ENCODE data around the gene MAGI1. TPM values are rescaled to one million over a fixed set of nuclear protein-coding genes. Genes with fewer than 3 reads are reported as not detected.

MAGI1 gene
- total RNA-seq, 1 experiment from 2014 or later, result 38.6 TPM

GRCh38 chr3:65379223-65379622 is 659.5 kb downstream of the MAGI1 start:
- TF ChIP-seq TCF7L2 (IDR thresholded peaks at IDR 0.05; ENCODE audit: borderline replicate concordance, extremely low read depth, insufficient read depth, insufficient read length), result no peak
- no peak for TF ChIP-seq CTCF (IDR thresholded peaks at IDR 0.05 in 2 of 3, conservative IDR thresholded peaks at IDR 0.05 in 1 of 3; ENCODE audit: borderline replicate concordance in 1 of 3, insufficient read depth in 1 of 3, low read depth in 2 of 3, low read length in 2 of 3)
- no peak for TF ChIP-seq REST (IDR thresholded peaks at IDR 0.05; ENCODE audit: low read depth)
- TF ChIP-seq CEBPB (IDR thresholded peaks at IDR 0.05; ENCODE audit: low read depth), result no peak
- no peak for TF ChIP-seq YY1 (IDR thresholded peaks at IDR 0.05; ENCODE audit: extremely low read depth, insufficient replicate concordance, low read depth, low read length)
- TF ChIP-seq SIN3A (IDR thresholded peaks at IDR 0.05; ENCODE audit: low read depth), result no peak
- TF ChIP-seq EZH2phosphoT487 (IDR thresholded peaks at IDR 0.05; ENCODE audit: borderline replicate concordance), result no peak
- TF ChIP-seq JUND (IDR thresholded peaks at IDR 0.05), result no peak
- TF ChIP-seq CBX3 (IDR thresholded peaks at IDR 0.05; ENCODE audit: low read depth), result no peak
- no peak for TF ChIP-seq RAD21 (IDR thresholded peaks at IDR 0.05; ENCODE audit: low read depth)
- no peak for TF ChIP-seq ZFX (IDR thresholded peaks at IDR 0.05)
- TF ChIP-seq SP1 (IDR thresholded peaks at IDR 0.05; ENCODE audit: low read depth), result no peak
- no peak for TF ChIP-seq EZH2 (IDR thresholded peaks at IDR 0.05)
- TF ChIP-seq ELF1 (IDR thresholded peaks at IDR 0.05; ENCODE audit: borderline replicate concordance, low read depth), result no peak
- no peak for TF ChIP-seq POLR2A (IDR thresholded peaks at IDR 0.05; ENCODE audit: borderline replicate concordance, extremely low read depth, insufficient read depth, insufficient read length)
- TF ChIP-seq, protein P1, sequence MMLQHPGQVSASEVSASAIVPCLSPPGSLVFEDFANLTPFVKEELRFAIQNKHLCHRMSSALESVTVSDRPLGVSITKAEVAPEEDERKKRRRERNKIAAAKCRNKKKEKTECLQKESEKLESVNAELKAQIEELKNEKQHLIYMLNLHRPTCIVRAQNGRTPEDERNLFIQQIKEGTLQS (IDR thresholded peaks at IDR 0.05), result no peak
- no peak for TF ChIP-seq FOSL1 (IDR thresholded peaks at IDR 0.05; ENCODE audit: low read depth)
- TF ChIP-seq, protein P2, sequence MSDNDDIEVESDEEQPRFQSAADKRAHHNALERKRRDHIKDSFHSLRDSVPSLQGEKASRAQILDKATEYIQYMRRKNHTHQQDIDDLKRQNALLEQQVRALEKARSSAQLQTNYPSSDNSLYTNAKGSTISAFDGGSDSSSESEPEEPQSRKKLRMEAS (IDR thresholded peaks at IDR 0.05), result no peak
- TF ChIP-seq SRF (IDR thresholded peaks at IDR 0.05; ENCODE audit: low read depth), result no peak
- TF ChIP-seq EGR1 (IDR thresholded peaks at IDR 0.05; ENCODE audit: low read depth), result no peak
- intact Hi-C loops (cut with micrococcal nuclease), result no loop called here
- no peak for ATAC-seq
- no TSS peak for BruUV-seq (replicated peaks)
- Histone ChIP-seq H3K79me2 (ENCODE audit: insufficient read depth, low read length) (no peaks in the 10 kb centered on the region), H3K4me3 (replicated peaks in 1 of 2; ENCODE audit: low read depth in 1 of 2, low read length in 2 of 2) (no peak overlapping the region), H3K27me3 (ENCODE audit: insufficient read depth, low read length) (no peaks in the 10 kb centered on the region), H3K4me1 (ENCODE audit: control insufficient read depth in 1 of 2, insufficient read depth in 2 of 2, low read length in 2 of 2) (no peaks in the 10 kb centered on the region), H4K20me1 (ENCODE audit: insufficient read depth) (no peaks in the 10 kb centered on the region), H3K9me2 (ENCODE audit: insufficient read depth) (no peaks in the 10 kb centered on the region), H3K4me2 (ENCODE audit: low read length) (no peak overlapping the region), H3K36me3 (ENCODE audit: control insufficient read depth in 1 of 2, insufficient read depth in 2 of 2, low read length in 2 of 2) (peaks cover 0 to 5% of the 10 kb centered on the region in 2 experiments; a peak in 1 of 4 replicates), H2AFZ (ENCODE audit: low read depth, low read length, poor library complexity, severe bottlenecking) (no peak overlapping the region), H3K9me3 (ENCODE audit: control insufficient read depth in 1 of 2, insufficient read depth in 1 of 2, low read depth in 1 of 2, low read length in 2 of 2) (no peaks in the 10 kb centered on the region), H3K27ac (ENCODE audit: low read depth, low read length) (no peak overlapping the region), H3K9ac (ENCODE audit: low read length) (no peak overlapping the region)
- no peak for DNase-seq (ENCODE audit: low read depth, low spot score)
- POLR2A ChIA-PET, result no interaction called here
- RAD21 ChIA-PET (ENCODE audit: low non-redundant PET in 1 of 2, low total read pairs in 2 of 2, uncharacterized antibody in 2 of 2, unreplicated experiment in 2 of 2), result no interaction called here
- CTCF ChIA-PET, result no interaction called here
